ENCODE results near the gene C10orf62. TPM values are rescaled to one million over a fixed set of nuclear protein-coding genes. Genes with fewer than 3 reads are reported as not detected.
A peak's percentile ranks its signal among the peaks of the same experiment; 100 is the strongest.

C10orf62 gene
- total RNA-seq, 3 donors from 2014 or later, result not detected

- no peaks in the 10 kb centered on the region for H3K4me1 ChIP-seq (ENCODE audit: low read depth)
- intact Hi-C loops (cut with DNase I, micrococcal nuclease), result no loop called here
- ATAC-seq (no peak), DNase-seq (no peak)
- H3K9me3 ChIP-seq, result no peaks in the 10 kb centered on the region
- no peak overlapping the region for H3K4me3 ChIP-seq
- no peak for TF ChIP-seq CTCF (IDR thresholded peaks at IDR 0.05)
- no peaks in the 10 kb centered on the region for H3K36me3 ChIP-seq (ENCODE audit: low read depth)
Measured at GRCh38 chr10:97580421-97581367, 8.8 kb upstream of the C10orf62 start.

- ATAC-seq, result no peak
- H3K4me1 ChIP-seq (ENCODE audit: low read depth), result no peaks in the 10 kb centered on the region
- H3K4me3 ChIP-seq, result no peak overlapping the region
- intact Hi-C loops (cut with DNase I, micrococcal nuclease), result no loop called here
- no peaks in the 10 kb centered on the region for H3K36me3 ChIP-seq (ENCODE audit: low read depth)
- no peak for DNase-seq
- no peaks in the 10 kb centered on the region for H3K9me3 ChIP-seq
- no peak for TF ChIP-seq CTCF (IDR thresholded peaks at IDR 0.05)
Measured at GRCh38 chr10:97582169-97582568, 7.4 kb upstream of the C10orf62 start.

GRCh38 chr10:97583476-97583875 is 6.0 kb upstream of the C10orf62 start:
- no peaks in the 10 kb centered on the region for H3K9me3 ChIP-seq
- H3K4me1 ChIP-seq (ENCODE audit: low read depth), result no peaks in the 10 kb centered on the region
- ATAC-seq (no peak), DNase-seq (no peak)
- intact Hi-C loops (cut with DNase I, micrococcal nuclease), result no loop called here
- H3K4me3 ChIP-seq, result no peak overlapping the region
- no peaks in the 10 kb centered on the region for H3K36me3 ChIP-seq (ENCODE audit: low read depth)
- no peak for TF ChIP-seq CTCF (IDR thresholded peaks at IDR 0.05)

- DNase-seq, result peak; percentile 13 to 70 (median 32)
- Histone ChIP-seq H3K9me3 (no peaks in the 10 kb centered on the region), H3K4me3 (no peak within 1 kb of the TSS)
Measured at GRCh38 chr10:97584060-97584797, 5.3 kb upstream of the C10orf62 start, which contains the start of gene HOGA1. TSS of gene HOGA1 (plus strand) at chr10:97584389. CDS start at chr10:97584704, 315 bp downstream.

More at GRCh38 chr10:97584060-97584797, 5.3 kb upstream of the C10orf62 start, which contains the start of gene HOGA1:
- intact Hi-C loops (cut with DNase I, micrococcal nuclease), result no loop called here
- H3K36me3 ChIP-seq (ENCODE audit: low read depth), result no peaks in the 10 kb centered on the region
- H3K4me1 ChIP-seq (ENCODE audit: low read depth), result no peaks in the 10 kb centered on the region
- peak; percentile 87 for ATAC-seq
- TF ChIP-seq CTCF (IDR thresholded peaks at IDR 0.05), result no peak
